Measurements from ENCODE around the gene WDR13. TPM values are rescaled to one million over a fixed set of nuclear protein-coding genes. Genes with fewer than 3 reads are reported as not detected.
A peak's percentile ranks its signal among the peaks of the same experiment; 100 is the strongest.

WDR13 gene
- total RNA-seq, 2 experiments from 2014 or later = 40.3 to 55.6 TPM

DNA sequence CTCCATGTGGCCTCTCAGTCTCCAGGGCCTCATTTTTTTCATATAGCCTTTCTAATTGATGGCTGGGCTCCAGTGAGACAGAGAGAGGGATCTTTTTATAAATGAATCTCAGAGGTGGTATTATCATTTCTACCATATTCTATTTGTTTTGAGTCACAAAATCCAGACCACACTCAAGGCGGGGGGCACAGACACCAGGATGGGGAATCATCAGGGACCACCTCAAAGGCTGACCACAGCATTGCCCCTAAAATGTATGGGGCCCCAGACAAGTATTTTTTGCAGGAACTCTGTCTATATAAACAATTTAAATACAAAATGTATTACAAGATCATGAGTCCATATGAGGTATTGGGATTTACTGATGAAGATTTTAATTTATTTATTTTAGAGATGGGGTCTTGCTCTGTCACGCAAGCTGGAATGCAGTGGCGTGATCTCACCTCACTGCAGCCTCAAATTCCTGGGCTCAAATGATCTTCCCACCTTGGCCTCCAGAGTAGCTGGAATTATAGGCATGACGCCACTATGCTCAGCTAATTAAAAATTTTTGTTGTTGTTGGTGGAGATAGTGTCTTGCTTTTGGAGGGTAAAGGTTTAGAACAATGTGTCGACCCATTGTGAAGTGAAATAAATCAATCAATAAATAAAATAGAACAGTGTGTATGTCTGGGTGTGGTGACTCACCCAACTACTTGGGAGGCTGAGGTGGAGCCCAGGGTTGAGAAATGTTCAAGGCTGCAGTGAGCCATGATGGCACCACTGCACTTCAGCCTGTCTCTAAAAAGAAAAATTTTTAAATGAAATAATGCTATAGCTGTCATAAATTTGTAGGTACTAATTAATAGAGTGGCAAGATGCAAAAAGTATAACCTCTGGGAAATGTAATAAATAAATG lies 29.4 kb downstream of the WDR13 start:
- no peak for DNase-seq (ENCODE audit: low spot score)
- CTCF ChIA-PET (ENCODE audit: unreplicated experiment) = no interaction called here

DNA sequence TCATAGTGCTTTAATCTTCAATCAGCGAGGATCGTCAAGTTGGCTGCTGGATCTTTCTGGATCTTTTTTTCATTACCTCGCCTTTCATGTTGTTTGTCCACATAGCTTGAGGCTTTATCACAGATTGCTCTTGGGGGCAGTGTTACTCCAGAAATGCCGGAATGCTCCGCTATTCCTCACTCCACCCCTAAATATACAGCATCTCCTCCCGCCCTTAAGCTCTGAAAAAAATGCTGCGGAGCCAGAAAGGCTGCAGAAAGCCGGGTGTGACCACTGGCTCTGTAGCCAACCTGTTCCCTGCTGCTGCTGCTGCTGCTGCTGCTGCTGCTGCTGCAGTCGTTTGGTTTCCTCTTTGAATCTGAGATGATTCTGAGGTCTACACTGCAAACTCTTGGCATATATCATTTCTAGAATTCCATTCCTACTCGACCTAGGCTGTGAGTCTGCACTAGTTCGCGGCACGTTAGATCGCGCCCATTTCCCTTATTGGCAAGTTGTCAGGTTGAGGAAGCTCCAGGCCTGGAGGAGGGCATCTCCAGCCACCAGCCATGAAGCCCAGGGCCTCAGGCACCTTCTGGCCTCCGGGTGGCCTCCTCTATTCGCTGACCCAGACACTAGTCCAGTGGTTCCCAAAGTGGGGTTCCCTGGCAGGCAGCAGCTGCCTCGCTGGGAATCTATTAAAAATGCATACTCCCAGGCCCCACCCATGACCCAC lies 34.2 kb downstream of the WDR13 start:
- Histone ChIP-seq H3K9me3 (ENCODE audit: low read length) (no peaks in the 10 kb centered on the region), H3K4me1 (ENCODE audit: insufficient read depth, low read length, poor library complexity, severe bottlenecking) (peaks cover 11% of the 10 kb centered on the region), H3K4me2 (ENCODE audit: low read length) (peak overlapping the region; percentile 43; the same call in 1 of the 2 replicates), H3K27ac (ENCODE audit: low read depth, low read length, poor library complexity, severe bottlenecking) (peak overlapping the region; percentile 25), H2AFZ (ENCODE audit: low read length) (no peak overlapping the region), H4K20me1 (ENCODE audit: insufficient read depth, low read length) (no peaks in the 10 kb centered on the region), H3K36me3 (ENCODE audit: insufficient read depth, low read length) (no peaks in the 10 kb centered on the region), H3K79me2 (ENCODE audit: insufficient read depth, low read depth, low read length) (no peaks in the 10 kb centered on the region), H3K9me2 (ENCODE audit: insufficient read depth, low read length) (no peaks in the 10 kb centered on the region), H3K4me3 (ENCODE audit: low read depth, low read length, poor library complexity, severe bottlenecking) (no peak overlapping the region)
- intact Hi-C loops (cut with micrococcal nuclease; ENCODE audit: unreplicated experiment) = loop anchor here (5.0 kb wide), 1 partner anchor 266 kb away; the partner anchor contains the start of genes PQBP1 and TIMM17B
- no TSS peak for BruUV-seq (replicated peaks)
- POLR2A ChIA-PET = interaction anchor here (0.6 to 0.7 kb wide), 4 partner anchors 41 to 1435 kb away, joined by 4 read pairs; no protein-coding TSS in a partner anchor
- CTCF ChIA-PET (ENCODE audit: unreplicated experiment) = no interaction called here
- peak; percentile 87 for DNase-seq (ENCODE audit: low spot score)
- no peak for TF ChIP-seq EZH2phosphoT487 (IDR thresholded peaks at IDR 0.05; ENCODE audit: borderline replicate concordance, low read depth, low read length)
- TF ChIP-seq, protein P1, sequence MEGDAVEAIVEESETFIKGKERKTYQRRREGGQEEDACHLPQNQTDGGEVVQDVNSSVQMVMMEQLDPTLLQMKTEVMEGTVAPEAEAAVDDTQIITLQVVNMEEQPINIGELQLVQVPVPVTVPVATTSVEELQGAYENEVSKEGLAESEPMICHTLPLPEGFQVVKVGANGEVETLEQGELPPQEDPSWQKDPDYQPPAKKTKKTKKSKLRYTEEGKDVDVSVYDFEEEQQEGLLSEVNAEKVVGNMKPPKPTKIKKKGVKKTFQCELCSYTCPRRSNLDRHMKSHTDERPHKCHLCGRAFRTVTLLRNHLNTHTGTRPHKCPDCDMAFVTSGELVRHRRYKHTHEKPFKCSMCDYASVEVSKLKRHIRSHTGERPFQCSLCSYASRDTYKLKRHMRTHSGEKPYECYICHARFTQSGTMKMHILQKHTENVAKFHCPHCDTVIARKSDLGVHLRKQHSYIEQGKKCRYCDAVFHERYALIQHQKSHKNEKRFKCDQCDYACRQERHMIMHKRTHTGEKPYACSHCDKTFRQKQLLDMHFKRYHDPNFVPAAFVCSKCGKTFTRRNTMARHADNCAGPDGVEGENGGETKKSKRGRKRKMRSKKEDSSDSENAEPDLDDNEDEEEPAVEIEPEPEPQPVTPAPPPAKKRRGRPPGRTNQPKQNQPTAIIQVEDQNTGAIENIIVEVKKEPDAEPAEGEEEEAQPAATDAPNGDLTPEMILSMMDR (conservative IDR thresholded peaks at IDR 0.05; ENCODE audit: low read length) = peak; percentile 70

More for the DNA sequence above, 29.4 kb downstream of the WDR13 start:
- Histone ChIP-seq H3K4me2 (ENCODE audit: low read length) (no peak overlapping the region), H3K79me2 (ENCODE audit: insufficient read depth, low read depth, low read length) (no peaks in the 10 kb centered on the region), H3K9me2 (ENCODE audit: insufficient read depth, low read length) (no peaks in the 10 kb centered on the region), H3K4me3 (ENCODE audit: low read depth, low read length, poor library complexity, severe bottlenecking) (no peak overlapping the region), H3K9me3 (ENCODE audit: low read length) (no peaks in the 10 kb centered on the region), H4K20me1 (ENCODE audit: insufficient read depth, low read length) (no peaks in the 10 kb centered on the region), H3K27ac (ENCODE audit: low read depth, low read length, poor library complexity, severe bottlenecking) (no peak overlapping the region), H3K4me1 (ENCODE audit: insufficient read depth, low read length, poor library complexity, severe bottlenecking) (peaks cover 2% of the 10 kb centered on the region), H3K36me3 (ENCODE audit: insufficient read depth, low read length) (no peaks in the 10 kb centered on the region), H2AFZ (ENCODE audit: low read length) (no peak overlapping the region)
- POLR2A ChIA-PET = interaction anchor here (0.7 kb wide), 1 partner anchor 40 kb away, joined by 3 read pairs; no protein-coding TSS in a partner anchor
- intact Hi-C loops (cut with micrococcal nuclease; ENCODE audit: unreplicated experiment) = no loop called here
- no TSS peak for BruUV-seq (replicated peaks)
- no peak for TF ChIP-seq EZH2phosphoT487 (IDR thresholded peaks at IDR 0.05; ENCODE audit: borderline replicate concordance, low read depth, low read length)
- TF ChIP-seq, protein P1 (conservative IDR thresholded peaks at IDR 0.05; ENCODE audit: low read length) = no peak

Data from OCI-LY7 (cell line).